Activated naive CD4-positive, alpha-beta T cell treated with anti-CD3 and anti-CD28 coated beads, Interleukin-2, amount 10 ng/mL, durations not matched to agents 7 days and 5 days (primary cell): ENCODE measurements around the gene UNC79.

ENCODE experiments used
- CTCF ChIA-PET: fragments of 350-600 bp; sonication (Branson Sonifier 250); formaldehyde crosslinking; loops from one replicate; lab custom pipeline; 2021; ENCODE audit warnings: antibody characterized with exemption; lab: Charles Lee
- DNase-seq: peaks from one replicate; pipeline ENCODE4 v3.0.0-alpha.2; 2020
- H3K27ac Mint-ChIP-seq: one replicate; pipeline ENCODE4 v1.8.0; 2021; ENCODE audit warnings: mild to moderate bottlenecking, moderate library complexity, mixed read lengths
- H3K27me3 Mint-ChIP-seq: one replicate; pipeline ENCODE4 v1.8.0; 2021; ENCODE audit warnings: mild to moderate bottlenecking, mixed read lengths
- H3K36me3 Mint-ChIP-seq: one replicate; pipeline ENCODE4 v1.8.0; 2021; ENCODE audit warnings: mixed read lengths
- H3K4me1 Mint-ChIP-seq: one replicate; pipeline ENCODE4 v1.8.0; 2021; ENCODE audit warnings: mixed read lengths
- H3K4me3 Mint-ChIP-seq: one replicate; pipeline ENCODE4 v1.8.0; 2021; ENCODE audit warnings: mild to moderate bottlenecking, moderate library complexity, mixed read lengths
- H3K9me3 Mint-ChIP-seq: one replicate; pipeline ENCODE4 v1.8.0; 2021; ENCODE audit warnings: mixed read lengths

UNC79 gene

DNA sequence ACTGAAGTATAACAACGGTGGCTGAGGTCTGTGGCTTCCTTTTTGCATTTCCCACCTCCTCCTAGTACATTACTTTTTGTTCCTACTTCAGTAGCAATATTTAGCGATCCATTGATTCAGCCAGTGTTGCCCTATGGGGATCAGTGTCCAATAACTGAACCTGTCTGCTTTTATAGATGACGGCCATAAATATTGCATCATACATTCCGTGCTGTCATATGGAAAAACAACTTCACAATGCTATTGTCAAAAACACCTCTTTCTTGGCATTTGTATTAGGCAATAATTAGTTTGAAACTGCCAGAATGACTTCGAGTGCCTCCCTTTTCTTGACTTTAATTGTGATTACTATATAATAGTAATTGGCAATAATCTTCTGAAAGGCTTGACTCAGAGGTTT is 208.1 kb downstream of the UNC79 start:
- Mint-ChIP-seq H3K4me1 (no peaks in the 10 kb centered on the region), H3K27ac (no peak overlapping the region), H3K27me3 (peaks cover 12% of the 10 kb centered on the region), H3K36me3 (no peaks in the 10 kb centered on the region), H3K4me3 (no peak overlapping the region), H3K9me3 (no peaks in the 10 kb centered on the region)
- CTCF ChIA-PET: no interaction called here
- no peak for DNase-seq

DNA sequence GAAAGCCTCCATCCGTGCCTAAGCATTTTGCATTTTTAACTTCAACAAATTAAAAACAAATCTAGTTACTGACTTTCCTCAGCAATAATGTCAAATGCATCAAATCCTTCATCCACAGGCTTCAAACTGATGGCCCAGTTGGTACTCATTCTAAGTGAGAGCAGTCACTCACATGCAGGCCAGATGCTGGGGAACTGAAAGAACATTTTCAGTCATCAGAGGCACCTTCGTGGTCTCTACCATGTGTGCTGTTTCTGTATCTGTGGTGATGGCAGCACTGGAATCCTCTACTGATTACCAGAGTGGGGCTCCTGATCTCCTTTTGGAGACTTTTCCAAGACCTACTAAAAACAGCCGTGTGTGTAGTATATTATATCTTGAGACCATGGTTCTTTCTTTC is 212.4 kb downstream of the UNC79 start:
- H3K27me3 Mint-ChIP-seq: peaks cover 14% of the 10 kb centered on the region
- no peak overlapping the region for H3K27ac Mint-ChIP-seq
- H3K4me3 Mint-ChIP-seq: no peak overlapping the region
- no peaks in the 10 kb centered on the region for H3K9me3 Mint-ChIP-seq
- H3K4me1 Mint-ChIP-seq: no peaks in the 10 kb centered on the region
- CTCF ChIA-PET: no interaction called here
- DNase-seq: no peak
- no peaks in the 10 kb centered on the region for H3K36me3 Mint-ChIP-seq

DNA sequence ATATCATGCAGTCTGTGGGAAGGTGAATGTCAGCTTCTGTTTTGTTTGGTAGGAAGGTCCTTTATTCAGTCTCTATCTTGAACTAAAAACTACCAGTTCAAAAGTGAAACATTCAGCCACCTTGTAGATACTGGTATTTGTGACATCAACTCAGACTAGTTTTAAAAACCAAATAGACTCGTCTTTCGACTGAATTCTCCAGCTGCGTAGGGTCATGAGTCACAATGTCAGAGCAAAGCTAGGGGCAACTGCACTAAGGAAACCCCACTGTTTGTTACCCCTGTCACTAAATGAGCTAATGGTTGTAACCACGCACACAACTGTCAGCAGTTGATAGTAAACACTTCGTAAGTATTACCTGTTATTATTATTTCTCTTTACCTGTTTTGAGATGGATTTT is 212.9 kb downstream of the UNC79 start:
- H3K4me1 Mint-ChIP-seq: no peaks in the 10 kb centered on the region
- CTCF ChIA-PET: no interaction called here
- DNase-seq: no peak
- H3K9me3 Mint-ChIP-seq: no peaks in the 10 kb centered on the region
- H3K4me3 Mint-ChIP-seq: no peak overlapping the region
- H3K27me3 Mint-ChIP-seq: peaks cover 13% of the 10 kb centered on the region
- no peaks in the 10 kb centered on the region for H3K36me3 Mint-ChIP-seq
- H3K27ac Mint-ChIP-seq: no peak overlapping the region

DNA sequence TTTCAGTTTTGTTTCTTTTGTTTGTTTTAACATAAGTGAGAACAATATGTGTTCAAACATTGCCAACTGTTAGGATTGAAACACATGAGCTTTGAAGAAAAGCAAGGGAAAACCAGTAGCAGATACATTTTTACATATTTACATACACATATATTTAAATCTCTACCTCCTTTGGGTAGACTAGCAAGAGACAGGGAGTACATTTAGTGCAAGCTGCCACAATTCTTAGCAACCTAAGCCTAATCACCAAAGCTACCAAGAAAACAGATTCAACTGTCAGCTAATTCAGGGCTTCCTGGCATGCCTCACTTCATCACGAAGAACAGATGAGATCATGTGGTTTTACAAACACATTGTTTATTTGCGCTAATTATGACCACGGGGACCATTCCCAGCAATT is 214.5 kb downstream of the UNC79 start:
- Mint-ChIP-seq H3K9me3 (no peaks in the 10 kb centered on the region), H3K4me1 (no peaks in the 10 kb centered on the region), H3K4me3 (no peak overlapping the region), H3K36me3 (no peaks in the 10 kb centered on the region), H3K27ac (no peak overlapping the region), H3K27me3 (peaks cover 13% of the 10 kb centered on the region)
- no peak for DNase-seq
- CTCF ChIA-PET: interaction anchor here (1.9 kb wide), 1 partner anchor 11 kb away, joined by 6 read pairs; no protein-coding TSS in a partner anchor

DNA sequence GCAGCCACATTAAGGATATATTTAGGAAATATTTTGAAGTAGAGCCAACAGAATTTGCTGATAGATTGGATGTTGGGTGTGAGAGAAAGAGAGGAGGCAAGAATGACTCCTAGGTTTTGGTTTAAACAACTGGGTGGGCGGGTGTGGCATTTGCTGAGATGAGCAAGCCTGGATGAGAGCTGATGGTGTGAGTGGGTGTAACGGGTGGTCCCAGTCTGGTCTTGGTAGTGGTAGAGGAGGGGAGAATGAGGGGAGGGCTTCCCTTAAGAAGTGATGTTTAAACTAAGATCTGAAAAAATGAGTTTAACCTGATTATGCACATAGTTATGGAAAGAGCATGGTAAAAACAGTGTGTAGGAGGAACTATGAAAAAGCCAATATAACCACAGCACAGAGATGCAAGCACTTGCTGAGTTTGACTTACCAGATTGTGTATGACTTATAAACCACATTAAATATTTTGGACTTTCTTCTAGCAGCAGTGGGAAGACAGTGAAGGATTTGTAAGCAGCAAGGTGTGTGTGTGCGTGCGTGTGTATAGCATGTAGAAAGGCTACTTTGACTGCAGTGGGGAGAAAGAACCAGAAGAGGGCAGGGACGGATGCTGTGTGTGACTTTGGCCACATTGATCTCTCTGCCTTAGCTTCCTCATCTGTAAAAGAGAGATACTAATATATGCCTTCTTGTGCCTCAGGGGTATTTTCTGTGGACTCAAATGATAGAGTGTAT is 217.9 kb downstream of the UNC79 start:
- no peaks in the 10 kb centered on the region for H3K9me3 Mint-ChIP-seq
- no peaks in the 10 kb centered on the region for H3K4me1 Mint-ChIP-seq
- no peak overlapping the region for H3K4me3 Mint-ChIP-seq
- DNase-seq: peak; percentile 22
- H3K27ac Mint-ChIP-seq: no peak overlapping the region
- H3K36me3 Mint-ChIP-seq: no peaks in the 10 kb centered on the region
- H3K27me3 Mint-ChIP-seq: peaks cover 9% of the 10 kb centered on the region
- CTCF ChIA-PET: interaction anchor here (0.6 to 0.7 kb wide), 3 partner anchors 102 to 256 kb away, joined by 3 to 4 read pairs (median 3); no protein-coding TSS in a partner anchor

DNA sequence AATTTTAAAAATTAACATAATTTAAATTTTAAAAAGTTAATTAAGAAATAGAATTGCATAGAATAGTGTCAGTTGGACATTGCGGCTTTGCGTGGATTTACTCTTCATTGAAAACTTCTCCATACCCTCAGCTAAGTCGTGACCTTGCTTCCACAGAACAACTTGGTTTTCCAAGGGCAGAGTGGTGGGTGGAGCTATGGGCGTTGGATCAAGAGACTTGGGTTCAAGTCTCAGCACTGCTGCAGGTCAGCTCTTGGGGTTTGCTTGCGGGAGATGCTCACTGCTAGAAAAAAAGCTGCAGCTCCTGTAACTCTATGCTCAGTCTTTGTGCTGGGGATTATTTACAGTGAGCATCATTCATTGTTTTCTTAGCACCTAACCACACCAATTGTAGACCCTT is 223.9 kb downstream of the UNC79 start:
- Mint-ChIP-seq H3K9me3 (no peaks in the 10 kb centered on the region), H3K4me1 (no peaks in the 10 kb centered on the region), H3K27me3 (peaks cover 4% of the 10 kb centered on the region), H3K4me3 (no peak overlapping the region), H3K36me3 (no peaks in the 10 kb centered on the region), H3K27ac (no peak overlapping the region)
- no peak for DNase-seq
- CTCF ChIA-PET: interaction anchor here (0.9 to 4.1 kb wide), 7 partner anchors 8 to 526 kb away, joined by 3 to 30 read pairs (median 6); no protein-coding TSS in a partner anchor

DNA sequence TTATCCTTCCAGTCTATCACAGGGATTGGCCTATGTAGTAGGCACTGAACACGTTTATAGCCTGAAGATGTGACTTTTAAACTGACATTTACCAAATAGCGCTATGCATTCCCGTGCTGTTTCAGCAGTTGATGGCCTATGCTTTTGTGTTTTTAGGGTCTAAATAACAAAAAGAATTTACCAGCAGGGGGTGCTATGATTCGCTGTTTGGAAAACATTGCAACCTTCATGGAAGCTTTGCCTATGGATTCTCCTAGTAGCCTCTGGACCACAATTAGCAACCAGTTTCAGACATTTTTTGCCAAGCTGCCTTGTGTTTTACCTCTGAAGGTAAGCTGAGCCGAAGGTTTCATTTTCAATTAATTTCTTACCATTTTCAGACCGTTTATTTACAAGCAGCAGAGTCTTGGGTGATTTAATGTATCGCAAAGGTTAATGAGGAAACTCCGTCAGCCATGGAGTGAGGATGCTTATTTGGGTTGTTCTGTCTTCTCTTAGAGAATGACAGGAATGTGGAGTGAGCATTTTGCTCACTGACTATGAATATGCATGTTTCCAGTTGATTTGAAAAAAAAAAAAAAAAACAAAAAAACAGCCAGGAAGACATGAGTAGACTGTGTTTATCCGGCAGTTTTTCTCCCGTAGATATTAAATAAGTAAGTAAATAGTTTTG is 224.5 kb downstream of the UNC79 start:
- Mint-ChIP-seq H3K9me3 (no peaks in the 10 kb centered on the region), H3K4me1 (no peaks in the 10 kb centered on the region), H3K27me3 (peaks cover 4% of the 10 kb centered on the region), H3K4me3 (no peak overlapping the region), H3K27ac (no peak overlapping the region), H3K36me3 (no peaks in the 10 kb centered on the region)
- CTCF ChIA-PET: interaction anchor here (0.6 to 4.1 kb wide), 11 partner anchors 8 to 526 kb away, joined by 3 to 30 read pairs (median 6); no protein-coding TSS in a partner anchor
- no peak for DNase-seq

DNA sequence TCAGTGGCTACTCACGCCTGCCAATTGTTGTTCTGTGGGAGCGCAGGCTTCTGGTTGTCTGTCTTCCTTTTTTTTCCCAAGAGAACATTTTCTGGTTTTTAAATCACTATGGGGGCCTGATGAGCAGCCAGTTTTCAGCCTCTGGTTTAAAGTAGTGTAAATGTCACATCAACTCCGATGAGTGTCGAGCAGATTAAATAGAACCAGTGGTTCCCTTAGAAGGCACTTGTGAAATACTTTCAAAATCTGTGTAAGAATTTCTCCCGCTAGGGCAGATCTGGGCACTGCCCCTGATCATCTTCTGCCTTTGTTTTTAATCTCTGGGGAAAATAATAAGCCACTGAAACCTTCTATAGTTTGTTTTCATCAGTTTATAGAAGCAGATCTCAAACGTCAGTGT is 227.1 kb downstream of the UNC79 start:
- DNase-seq: no peak
- Mint-ChIP-seq H3K4me1 (no peaks in the 10 kb centered on the region), H3K27ac (no peak overlapping the region), H3K36me3 (no peaks in the 10 kb centered on the region), H3K9me3 (no peaks in the 10 kb centered on the region), H3K27me3 (peaks cover 4% of the 10 kb centered on the region), H3K4me3 (no peak overlapping the region)
- CTCF ChIA-PET: no interaction called here

DNA sequence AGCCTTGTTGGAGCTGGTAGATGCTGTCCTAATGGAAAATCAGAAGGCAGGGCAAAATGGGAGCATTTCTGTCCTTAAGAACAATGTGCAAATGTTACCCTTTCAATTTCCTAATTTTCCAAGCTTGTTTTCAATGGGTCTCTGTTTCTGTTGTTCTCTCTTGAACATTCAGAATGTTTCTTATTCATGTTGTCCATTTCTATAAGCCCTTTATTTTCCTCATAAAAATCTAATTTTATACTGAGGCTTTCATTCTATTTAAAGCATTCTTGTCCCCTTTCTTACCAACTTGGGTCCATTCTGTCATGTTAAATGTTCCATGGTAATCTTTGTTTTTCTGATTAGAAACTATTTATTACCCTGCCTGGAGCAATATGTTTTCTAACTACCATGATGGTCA is 232.6 kb downstream of the UNC79 start:
- H3K27me3 Mint-ChIP-seq: peaks cover 5% of the 10 kb centered on the region
- H3K27ac Mint-ChIP-seq: no peak overlapping the region
- H3K36me3 Mint-ChIP-seq: no peaks in the 10 kb centered on the region
- CTCF ChIA-PET: interaction anchor here (0.9 kb wide), 1 partner anchor 9 kb away, joined by 3 read pairs; no protein-coding TSS in a partner anchor
- no peak for DNase-seq
- H3K4me3 Mint-ChIP-seq: no peak overlapping the region
- H3K4me1 Mint-ChIP-seq: no peaks in the 10 kb centered on the region
- peaks cover 15% of the 10 kb centered on the region for H3K9me3 Mint-ChIP-seq

DNA sequence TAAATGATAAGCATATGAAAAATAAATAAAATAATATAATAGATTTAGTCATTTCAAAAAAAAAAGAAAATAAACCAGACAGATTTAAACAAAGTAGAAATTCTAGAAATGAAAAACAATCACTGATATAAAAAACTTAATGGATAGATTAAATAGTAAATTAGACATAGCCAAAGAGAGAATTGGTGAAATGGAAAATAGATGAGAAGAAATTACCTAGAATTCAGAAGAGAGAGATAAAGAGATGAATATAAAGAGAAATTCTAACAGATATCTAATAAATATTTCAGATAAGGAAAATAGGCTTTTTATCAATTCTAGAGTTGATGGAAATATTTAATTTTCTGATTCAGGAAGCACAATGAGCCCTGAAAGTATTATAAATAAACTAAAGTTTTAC is 234.4 kb downstream of the UNC79 start:
- CTCF ChIA-PET: no interaction called here
- Mint-ChIP-seq H3K4me1 (no peaks in the 10 kb centered on the region), H3K9me3 (peaks cover 15% of the 10 kb centered on the region), H3K27ac (no peak overlapping the region), H3K27me3 (peaks cover 5% of the 10 kb centered on the region), H3K36me3 (no peaks in the 10 kb centered on the region), H3K4me3 (no peak overlapping the region)
- no peak for DNase-seq

DNA sequence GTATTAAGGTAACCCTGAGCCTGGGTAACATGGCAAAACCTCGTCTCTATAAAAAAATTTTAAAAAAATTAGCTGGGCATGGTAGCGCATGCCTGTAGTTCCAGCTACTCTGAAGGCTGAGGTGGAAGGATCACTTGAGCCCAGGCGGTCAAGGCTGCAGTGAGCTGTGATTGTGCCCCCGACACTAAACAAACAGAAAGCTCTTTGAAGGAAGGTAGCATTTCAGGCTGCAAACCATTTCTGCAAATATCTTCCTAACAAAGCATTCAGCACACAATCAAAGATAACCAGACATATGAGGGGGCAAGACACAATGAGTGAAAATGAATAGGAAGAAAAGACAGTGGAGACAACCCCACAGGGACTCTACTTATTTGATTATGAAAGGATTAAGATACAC is 238.9 kb downstream of the UNC79 start:
- no peak overlapping the region for H3K4me3 Mint-ChIP-seq
- H3K27me3 Mint-ChIP-seq: peaks cover 9% of the 10 kb centered on the region
- H3K27ac Mint-ChIP-seq: no peak overlapping the region
- H3K9me3 Mint-ChIP-seq: peaks cover 12% of the 10 kb centered on the region
- no peaks in the 10 kb centered on the region for H3K4me1 Mint-ChIP-seq
- no peaks in the 10 kb centered on the region for H3K36me3 Mint-ChIP-seq
- CTCF ChIA-PET: no interaction called here
- no peak for DNase-seq

DNA sequence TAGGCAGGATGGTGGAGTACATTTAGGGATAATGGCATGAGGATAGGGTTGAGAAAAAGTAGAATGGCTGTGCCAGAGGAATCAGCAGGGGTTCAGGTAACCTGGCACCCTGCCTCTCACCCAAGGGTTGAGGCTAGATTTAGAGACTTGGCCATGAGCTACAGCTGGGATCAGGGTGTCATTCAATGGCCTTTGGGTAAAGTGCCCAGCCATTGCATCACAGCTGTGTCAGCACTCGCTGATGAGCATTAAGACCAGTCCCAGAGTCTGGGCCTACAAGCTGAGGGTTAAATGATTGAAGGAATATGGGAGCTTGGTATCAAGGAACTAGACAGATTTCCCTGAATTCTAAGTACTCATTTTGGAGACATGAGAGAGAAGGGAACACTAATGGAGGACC is 243.6 kb downstream of the UNC79 start:
- DNase-seq: no peak
- H3K9me3 Mint-ChIP-seq: no peaks in the 10 kb centered on the region
- H3K4me1 Mint-ChIP-seq: no peaks in the 10 kb centered on the region
- no peak overlapping the region for H3K4me3 Mint-ChIP-seq
- CTCF ChIA-PET: interaction anchor here (1.0 kb wide), 1 partner anchor 19 kb away, joined by 4 read pairs; no protein-coding TSS in a partner anchor
- H3K27me3 Mint-ChIP-seq: peaks cover 9% of the 10 kb centered on the region
- H3K36me3 Mint-ChIP-seq: no peaks in the 10 kb centered on the region
- H3K27ac Mint-ChIP-seq: no peak overlapping the region

DNA sequence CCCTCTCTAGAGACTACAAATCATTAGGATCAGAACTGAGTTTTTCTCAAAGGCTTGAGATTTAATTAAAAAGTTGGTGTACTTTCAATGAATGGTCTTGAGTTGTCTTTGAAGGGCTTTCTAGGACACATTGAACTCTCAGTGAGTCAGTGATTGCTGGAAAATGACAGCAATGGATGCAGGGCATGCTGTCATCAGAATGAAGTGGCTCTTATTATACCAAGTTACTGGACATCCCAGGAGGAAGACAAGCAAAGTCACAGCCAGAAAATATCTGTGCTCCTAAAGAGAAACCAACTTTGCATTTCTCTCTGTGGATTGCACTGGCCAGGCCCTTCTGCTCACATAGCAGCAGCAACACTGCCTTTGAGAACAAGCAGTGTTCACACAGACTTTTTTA is 244.9 kb downstream of the UNC79 start:
- no peak overlapping the region for H3K4me3 Mint-ChIP-seq
- H3K36me3 Mint-ChIP-seq: no peaks in the 10 kb centered on the region
- H3K27ac Mint-ChIP-seq: no peak overlapping the region
- H3K4me1 Mint-ChIP-seq: no peaks in the 10 kb centered on the region
- H3K27me3 Mint-ChIP-seq: peaks cover 9% of the 10 kb centered on the region
- no peaks in the 10 kb centered on the region for H3K9me3 Mint-ChIP-seq
- DNase-seq: no peak
- CTCF ChIA-PET: no interaction called here

DNA sequence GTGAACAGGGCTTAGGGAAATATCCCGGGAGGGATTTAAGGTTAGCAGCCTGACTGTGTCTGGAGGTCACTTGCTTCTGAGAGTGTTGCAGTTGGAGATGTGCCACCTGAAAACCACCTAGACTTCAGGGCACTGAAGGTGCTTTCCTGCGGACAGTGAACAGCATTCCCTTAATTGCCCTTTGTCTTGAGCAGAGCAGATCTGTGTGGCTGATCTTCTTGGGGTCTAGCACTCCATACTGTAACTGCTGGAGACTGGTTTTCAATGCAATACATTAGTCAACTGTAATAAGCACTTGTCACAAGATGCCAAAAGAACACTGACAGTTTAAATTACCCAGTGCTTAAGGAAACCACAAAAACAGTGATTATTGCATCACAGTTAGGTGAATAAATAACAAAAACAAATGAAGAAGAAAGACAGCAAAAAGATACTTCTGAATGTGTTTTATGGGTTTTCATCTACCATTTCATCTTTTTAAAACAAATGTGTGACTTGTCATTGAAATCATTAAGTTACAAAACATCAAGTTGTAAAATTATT is 245.7 kb downstream of the UNC79 start:
- Mint-ChIP-seq H3K36me3 (no peaks in the 10 kb centered on the region), H3K9me3 (no peaks in the 10 kb centered on the region), H3K27ac (no peak overlapping the region), H3K27me3 (peaks cover 9% of the 10 kb centered on the region), H3K4me1 (no peaks in the 10 kb centered on the region), H3K4me3 (no peak overlapping the region)
- no peak for DNase-seq
- CTCF ChIA-PET: no interaction called here
